Hepatocyte (in vitro differentiated cells): ENCODE measurements around the gene KCTD7. TPM values are rescaled to one million over a fixed set of nuclear protein-coding genes. Genes with fewer than 3 reads are reported as not detected.
A peak's percentile ranks its signal among the peaks of the same experiment; 100 is the strongest.
"Not testable (repeated sequence)": the region's sequence is repeated elsewhere in the genome, so short reads cannot be mapped to it uniquely, and the experiment has no call there.

Experiments used
- DNase-seq: peaks from one replicate; pipeline ENCODE4 v3.0.0-alpha.2; 2016; ENCODE audit warnings: low spot score
- H2AFZ ChIP-seq: fragments of 200-600 bp; sonication (generic); 2 replicates; pipeline ENCODE4 v1.6.0; 2016; ENCODE audit warnings: antibody characterized with exemption, mild to moderate bottlenecking
- H3K27ac ChIP-seq: fragments of 200-600 bp; sonication (generic); 2 replicates; pipeline ENCODE4 v1.5.1; 2016; ENCODE audit warnings: mild to moderate bottlenecking
- H3K27me3 ChIP-seq: fragments of 200-600 bp; sonication (generic); 2 replicates; pipeline ENCODE4 v1.6.1; 2016
- H3K36me3 ChIP-seq: fragments of 200-600 bp; sonication (generic); replicated peaks from 2 replicates; pipeline ENCODE4 v1.5.1; 2016; ENCODE audit warnings: low read depth; ENCODE audit not compliant: insufficient read depth
- H3K4me1 ChIP-seq: fragments of 200-600 bp; sonication (generic); 2 replicates; pipeline ENCODE4 v1.5.1; 2016; ENCODE audit warnings: mild to moderate bottlenecking, moderate library complexity; ENCODE audit not compliant: insufficient read depth
- H3K4me2 ChIP-seq: fragments of 200-600 bp; sonication (generic); 2 replicates; pipeline ENCODE4 v1.6.0; 2016
- H3K4me3 ChIP-seq: fragments of 200-600 bp; sonication (generic); 2 replicates; pipeline ENCODE4 v1.5.1; 2016; ENCODE audit warnings: mild to moderate bottlenecking
- H3K79me2 ChIP-seq: fragments of 200-600 bp; sonication (generic); 2 replicates; pipeline ENCODE4 v1.6.0; 2017; ENCODE audit warnings: mild to moderate bottlenecking
- H3K9me2 ChIP-seq: fragments of 200-600 bp; sonication (generic); replicated peaks from 2 replicates; pipeline ENCODE4 v1.6.0; 2017; ENCODE audit warnings: mild to moderate bottlenecking; ENCODE audit not compliant: insufficient read depth
- H3K9me3 ChIP-seq: fragments of 200-600 bp; sonication (generic); 2 replicates; pipeline ENCODE4 v1.5.1; 2016; ENCODE audit warnings: low read depth, mild to moderate bottlenecking
- H4K20me1 ChIP-seq: fragments of 200-600 bp; sonication (generic); 2 replicates; pipeline ENCODE4 v1.6.0; 2016; ENCODE audit warnings: mild to moderate bottlenecking; ENCODE audit not compliant: insufficient read depth, poor library complexity, severe bottlenecking
- EZH2 ChIP-seq: fragments of 200-600 bp; sonication (generic); IDR thresholded peaks from 2 replicates; pipeline ENCODE4 v1.6.1; 2016; ENCODE audit warnings: antibody characterized with exemption, mild to moderate bottlenecking, borderline replicate concordance
- EZH2phosphoT487 ChIP-seq: fragments of 200-600 bp; sonication (generic); IDR thresholded peaks from one replicate; pipeline ENCODE4 v1.6.1; 2018; ENCODE audit warnings: antibody characterized with exemption, mild to moderate bottlenecking, low read depth, moderate library complexity; ENCODE audit not compliant: unreplicated experiment, severe bottlenecking
- WGBS: methylation state at CpG from one replicate; pipeline ENCODE4 v1.1.6; 2016; ENCODE audit warnings: low lambda C conversion rate; ENCODE audit errors: missing lambda C conversion rate; 5-methylcytosine and 5-hydroxymethylcytosine counted together
- polyA plus RNA-seq: library from polyadenylated mRNA; unstranded; fragments of >200 nt; fragmentation: Nextera tagmentation; extraction: Ambion mirVana; gene quantifications from 2 replicates; pipeline ENCODE4 v1.2.1, GENCODE V29; 2016
- total RNA-seq: library from RNA; depleted of rRNA; stranded (reverse); fragments of >200 nt; gene quantifications from 2 replicates; pipeline ENCODE4 v1.2.3, GENCODE V29; 2014
- TF ChIP-seq, protein P1 (sequence below): fragments of 200-600 bp; sonication (generic); IDR thresholded peaks from 2 replicates; pipeline ENCODE4 v1.5.1; 2016; ENCODE audit warnings: antibody characterized with exemption, mild to moderate bottlenecking; ENCODE audit not compliant: poor library complexity

KCTD7 gene
- 9.4 and 15.9 TPM in 2 replicates for total RNA-seq
- 6.9 and 7.2 TPM in 2 replicates for polyA plus RNA-seq

DNA sequence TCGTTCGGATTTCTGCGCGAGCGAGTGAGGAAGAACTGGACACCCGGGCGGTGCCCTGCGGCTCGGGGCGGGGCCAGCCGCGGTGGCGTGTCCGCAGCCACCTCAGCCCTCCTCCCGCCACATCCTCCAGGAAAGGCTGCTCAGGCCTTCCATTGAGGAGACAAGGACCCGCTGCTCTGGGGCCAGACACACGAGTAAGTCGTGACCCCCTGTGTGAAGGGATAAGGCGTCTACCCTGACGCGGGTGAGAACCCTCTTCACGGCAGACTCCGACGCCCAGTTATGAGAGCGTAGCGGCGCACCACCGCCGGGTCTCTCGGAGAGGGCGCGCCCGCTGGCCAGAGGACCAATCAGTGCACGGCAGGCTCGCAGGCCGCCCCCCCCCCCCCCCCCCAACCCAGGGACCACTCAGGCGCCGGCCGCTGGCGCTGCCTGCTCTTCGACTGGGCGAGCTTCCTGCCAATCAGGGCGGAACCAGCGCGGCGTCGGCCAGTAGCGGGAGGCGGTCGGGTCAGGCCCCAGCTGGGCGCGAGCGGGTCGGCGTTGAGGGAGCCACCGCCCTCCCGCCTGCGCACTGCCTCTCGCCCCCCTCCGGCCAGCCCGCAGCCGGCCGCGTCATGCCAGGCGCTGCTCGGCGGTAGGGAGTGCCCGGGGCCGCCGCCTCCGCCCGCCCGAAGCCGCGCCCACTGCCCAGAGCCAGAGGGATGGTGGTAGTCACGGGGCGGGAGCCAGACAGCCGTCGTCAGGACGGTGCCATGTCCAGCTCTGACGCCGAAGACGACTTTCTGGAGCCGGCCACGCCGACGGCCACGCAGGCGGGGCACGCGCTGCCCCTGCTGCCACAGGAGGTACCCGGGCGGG is at the start of gene KCTD7:
KCTD7 (plus strand) TSS at position 521 of the 861 bp plus-strand sequence; CDS start at position 705, 184 bp downstream.
- Histone ChIP-seq H3K4me3 (peak within 1 kb of the TSS; percentile 82), H3K27ac (peak within 1 kb of the TSS; percentile 97), H3K36me3 (no peaks in the 10 kb centered on the region), H3K9me3 (no peaks in the 10 kb centered on the region), H2AFZ (peak within 1 kb of the TSS; percentile 78), H3K4me2 (peak within 1 kb of the TSS; percentile 95), H3K4me1 (peaks cover 14% of the 10 kb centered on the region), H3K9me2 (no peaks in the 10 kb centered on the region), H3K79me2 (peaks cover 21% of the 10 kb centered on the region), H4K20me1 (no peaks in the 10 kb centered on the region), H3K27me3 (no peaks in the 10 kb centered on the region)
- WGBS = under 1% methylated on average over 63 of the region's 93 CpGs
- peak; percentile 99 for DNase-seq
- TF ChIP-seq EZH2phosphoT487 (no peak), EZH2 (no peak)
- TF ChIP-seq, protein P1, sequence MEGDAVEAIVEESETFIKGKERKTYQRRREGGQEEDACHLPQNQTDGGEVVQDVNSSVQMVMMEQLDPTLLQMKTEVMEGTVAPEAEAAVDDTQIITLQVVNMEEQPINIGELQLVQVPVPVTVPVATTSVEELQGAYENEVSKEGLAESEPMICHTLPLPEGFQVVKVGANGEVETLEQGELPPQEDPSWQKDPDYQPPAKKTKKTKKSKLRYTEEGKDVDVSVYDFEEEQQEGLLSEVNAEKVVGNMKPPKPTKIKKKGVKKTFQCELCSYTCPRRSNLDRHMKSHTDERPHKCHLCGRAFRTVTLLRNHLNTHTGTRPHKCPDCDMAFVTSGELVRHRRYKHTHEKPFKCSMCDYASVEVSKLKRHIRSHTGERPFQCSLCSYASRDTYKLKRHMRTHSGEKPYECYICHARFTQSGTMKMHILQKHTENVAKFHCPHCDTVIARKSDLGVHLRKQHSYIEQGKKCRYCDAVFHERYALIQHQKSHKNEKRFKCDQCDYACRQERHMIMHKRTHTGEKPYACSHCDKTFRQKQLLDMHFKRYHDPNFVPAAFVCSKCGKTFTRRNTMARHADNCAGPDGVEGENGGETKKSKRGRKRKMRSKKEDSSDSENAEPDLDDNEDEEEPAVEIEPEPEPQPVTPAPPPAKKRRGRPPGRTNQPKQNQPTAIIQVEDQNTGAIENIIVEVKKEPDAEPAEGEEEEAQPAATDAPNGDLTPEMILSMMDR = no peak

DNA sequence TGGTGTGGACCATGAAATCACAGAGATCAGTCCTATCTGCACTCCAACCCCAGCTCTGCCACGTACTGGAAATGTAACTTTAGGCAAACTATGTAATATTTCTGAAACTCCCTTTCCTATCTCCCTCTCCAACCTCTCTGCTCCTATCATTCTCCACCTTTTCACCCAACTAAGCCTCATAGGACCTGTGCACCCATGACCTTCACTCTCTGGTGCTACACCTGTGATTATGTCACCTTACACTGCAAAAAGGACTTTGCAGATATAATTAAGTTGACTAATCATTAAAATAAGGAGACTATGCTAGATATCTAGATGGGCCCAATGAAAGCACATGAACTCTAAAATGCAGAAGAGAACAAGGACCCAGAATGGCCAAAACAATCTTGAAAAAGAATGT is 48.3 kb upstream of the KCTD7 start:
- Histone ChIP-seq H3K79me2 (peaks cover 95% of the 10 kb centered on the region), H4K20me1 (peaks cover 73% of the 10 kb centered on the region)
- 69% methylated on average over 1 of the region's 1 CpG for WGBS
- not testable (repeated sequence) for H2AFZ ChIP-seq, H3K9me2 ChIP-seq, DNase-seq, H3K9me3 ChIP-seq, H3K4me3 ChIP-seq, H3K36me3 ChIP-seq, H3K4me2 ChIP-seq, H3K27me3 ChIP-seq, H3K27ac ChIP-seq, H3K4me1 ChIP-seq

DNA sequence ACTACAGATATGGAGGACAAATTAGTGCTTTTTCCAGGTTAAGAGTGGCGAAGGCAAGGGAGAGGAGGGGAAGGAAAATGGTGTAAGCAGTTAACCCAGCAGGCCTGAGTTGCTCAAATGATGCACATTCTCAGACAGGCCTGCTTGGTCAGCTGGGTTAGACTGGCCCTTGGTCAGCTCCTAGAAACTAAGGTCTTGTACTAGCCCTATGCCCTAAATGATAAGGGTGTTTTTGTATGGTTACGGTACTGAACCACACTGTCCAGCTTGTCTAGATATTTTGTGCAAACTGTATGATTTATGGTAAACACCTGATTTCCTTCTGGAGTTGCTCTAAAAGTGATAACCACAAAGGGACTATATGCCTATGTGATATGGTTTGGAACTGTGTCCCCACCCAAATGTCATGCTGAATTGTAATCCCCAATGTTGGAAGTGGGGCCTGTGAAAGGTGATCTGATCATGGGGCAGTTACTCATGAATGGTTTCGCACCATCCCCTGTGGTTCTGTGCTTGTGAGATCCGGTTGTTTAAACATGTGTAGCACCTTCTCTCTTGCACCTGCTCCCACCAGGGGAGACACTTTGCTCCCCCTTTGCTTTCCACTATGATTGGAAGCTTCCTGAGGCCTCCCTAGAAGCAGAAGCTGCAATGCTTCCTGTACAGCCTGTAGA is 45.7 kb upstream of the KCTD7 start:
- not testable (repeated sequence) for H3K4me2 ChIP-seq, H3K4me3 ChIP-seq, H3K27ac ChIP-seq, H3K9me2 ChIP-seq, H2AFZ ChIP-seq, H3K27me3 ChIP-seq, DNase-seq, H3K36me3 ChIP-seq, H3K4me1 ChIP-seq, H3K9me3 ChIP-seq
- H3K79me2 ChIP-seq = peaks cover 95% of the 10 kb centered on the region
- WGBS = 82% methylated on average over 4 of the region's 4 CpGs
- H4K20me1 ChIP-seq = peaks cover 84% of the 10 kb centered on the region

DNA sequence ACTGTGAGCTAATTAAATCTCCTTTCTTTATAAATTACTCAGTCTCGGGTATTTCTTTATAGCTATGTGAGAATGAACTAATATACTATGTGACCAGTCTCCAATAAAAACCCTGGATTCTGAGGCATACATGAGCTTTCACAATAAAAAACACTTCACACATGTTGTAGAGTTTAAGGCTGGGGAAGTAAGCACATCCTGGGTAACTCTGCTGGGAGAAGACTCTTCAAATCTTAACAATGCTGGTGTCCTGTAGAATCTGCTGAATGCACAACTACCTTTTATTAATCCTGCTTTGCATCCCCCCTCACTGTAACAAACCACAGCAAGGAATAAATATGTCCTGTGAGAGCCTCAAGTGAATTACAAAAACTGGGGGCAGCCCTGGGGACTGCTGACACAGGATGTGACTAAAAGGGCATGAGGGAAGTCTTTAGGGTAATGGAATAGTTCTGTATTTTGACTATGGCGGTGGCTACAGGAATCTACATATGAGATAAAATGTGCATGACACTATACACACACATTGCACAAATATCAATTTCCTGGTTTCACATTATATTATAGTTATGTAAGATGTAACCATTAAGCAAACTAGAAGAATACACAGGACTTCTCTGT is 45.1 kb upstream of the KCTD7 start:
- peaks cover 95% of the 10 kb centered on the region for H3K79me2 ChIP-seq
- no peak overlapping the region for H3K27ac ChIP-seq
- 95% methylated on average over 2 of the region's 2 CpGs for WGBS
- H3K9me2 ChIP-seq = no peaks in the 10 kb centered on the region
- H3K9me3 ChIP-seq = no peaks in the 10 kb centered on the region
- DNase-seq = no peak
- no peak overlapping the region for H3K4me2 ChIP-seq
- TF ChIP-seq EZH2 = no peak
- TF ChIP-seq, protein P1 = no peak
- TF ChIP-seq EZH2phosphoT487 = no peak
- no peaks in the 10 kb centered on the region for H3K36me3 ChIP-seq
- H3K4me1 ChIP-seq = no peaks in the 10 kb centered on the region
- no peaks in the 10 kb centered on the region for H3K27me3 ChIP-seq
- no peak overlapping the region for H3K4me3 ChIP-seq
- H4K20me1 ChIP-seq = peaks cover 83% of the 10 kb centered on the region
- H2AFZ ChIP-seq = no peak overlapping the region
